Caco-2 (cell line): ENCODE measurements around the gene MPLKIP. TPM values are rescaled to one million over a fixed set of nuclear protein-coding genes. Genes with fewer than 3 reads are reported as not detected.

Experiments used
- BruUV-seq: library from RNA; stranded (reverse); fragments of 400-500 nt; replicated peaks from 2 replicates; lab custom pipeline; 2021; lab: Mats Ljungman, UMichigan
- CTCF ChIA-PET: fragments of 300-600 bp; sonication (Branson Sonifier 250); formaldehyde crosslinking; loops from one replicate; lab custom pipeline; 2022; ENCODE audit warnings: antibody characterized with exemption; lab: Charles Lee
- POLR2A ChIA-PET: fragments of 300-600 bp; sonication (Branson Sonifier 250); formaldehyde crosslinking; loops from one replicate; lab custom pipeline; 2022; ENCODE audit warnings: antibody characterized with exemption; lab: Charles Lee
- DNase-seq, 2 experiments: peaks; one replicate each; pipeline versions ENCODE4 v3.0.0 to v3.0.0-alpha.2; 2020 to 2022
- H3K27me3 ChIP-seq: replicated peaks from 2 replicates; pipeline ENCODE4 v1.6.0; 2011; ENCODE audit warnings: low read length; ENCODE audit not compliant: control insufficient read depth, insufficient read depth
- H3K36me3 ChIP-seq: 2 replicates; pipeline ENCODE4 v1.5.1; 2011; ENCODE audit warnings: low read length; ENCODE audit not compliant: control insufficient read depth, insufficient read depth
- H3K4me1 ChIP-seq: fragments of 250-450 bp; sonication (Bioruptor Pico); 2 replicates; pipeline ENCODE4 v1.5.1; 2020; ENCODE audit warnings: mild to moderate bottlenecking
- H3K4me3 ChIP-seq: 2 replicates; pipeline ENCODE4 v1.5.1; 2011; ENCODE audit warnings: low read depth, mild to moderate bottlenecking, control low read depth, low read length
- H3K9me3 ChIP-seq: fragments of 250-450 bp; sonication (Bioruptor Pico); 2 replicates; pipeline ENCODE4 v1.5.1; 2020; ENCODE audit warnings: mild to moderate bottlenecking, moderate library complexity
- H3K27ac Mint-ChIP-seq: one replicate; pipeline ENCODE4 v1.8.0; 2022; ENCODE audit warnings: mixed read lengths; ENCODE audit not compliant: unreplicated experiment
- H3K27me3 Mint-ChIP-seq: one replicate; pipeline ENCODE4 v1.8.0; 2022; ENCODE audit warnings: mixed read lengths; ENCODE audit not compliant: insufficient read depth, unreplicated experiment
- H3K36me3 Mint-ChIP-seq: one replicate; pipeline ENCODE4 v1.8.0; 2022; ENCODE audit warnings: mild to moderate bottlenecking, mixed read lengths; ENCODE audit not compliant: insufficient read depth, unreplicated experiment
- H3K4me1 Mint-ChIP-seq: one replicate; pipeline ENCODE4 v1.8.0; 2022; ENCODE audit warnings: low read depth, mixed read lengths; ENCODE audit not compliant: unreplicated experiment
- H3K4me3 Mint-ChIP-seq: one replicate; pipeline ENCODE4 v1.8.0; 2022; ENCODE audit warnings: mild to moderate bottlenecking, moderate library complexity, mixed read lengths; ENCODE audit not compliant: unreplicated experiment
- H3K9me3 Mint-ChIP-seq: one replicate; pipeline ENCODE4 v1.8.0; 2022; ENCODE audit warnings: mixed read lengths; ENCODE audit not compliant: unreplicated experiment
- CTCF ChIP-seq, 2 experiments: fragments of 200-600 bp in 1 of 2; IDR thresholded peaks; 1 replicate in 1 of 2; 2 replicates in 1 of 2; pipeline versions ENCODE4 v1.5.1 to v1.8.0; 2011 to 2022; ENCODE audit warnings: antibody characterized with exemption in 1 of 2, control low read depth in 1 of 2, inconsistent platforms in 1 of 2, low read depth in 1 of 2, low read length in 1 of 2, mild to moderate bottlenecking in 1 of 2, moderate library complexity in 1 of 2; ENCODE audit not compliant: insufficient read depth in 1 of 2, severe bottlenecking in 1 of 2, unreplicated experiment in 1 of 2
- intact Hi-C: fragments of 100-400 bp; cut with micrococcal nuclease; formaldehyde crosslinking; loops from one replicate; pipeline ENCODE4 v1.10.0; 2022; ENCODE audit not compliant: unreplicated experiment
- total RNA-seq: library from RNA; stranded (reverse); gene quantifications from 2 replicates; pipeline ENCODE4 v1.2.3, GENCODE V29; 2022

MPLKIP gene
- total RNA-seq, 1 experiment from 2014 or later = 34.0 TPM

GRCh38 chr7:40092182-40092581, 42.2 kb downstream of the MPLKIP start:
- no peaks in the 10 kb centered on the region for H3K9me3 ChIP-seq
- Mint-ChIP-seq H3K4me1 (no peaks in the 10 kb centered on the region), H3K4me3 (no peak overlapping the region), H3K27ac (no peak overlapping the region), H3K27me3 (no peaks in the 10 kb centered on the region), H3K9me3 (no peaks in the 10 kb centered on the region), H3K36me3 (peaks cover 73% of the 10 kb centered on the region)
- H3K4me1 ChIP-seq = peaks cover 8% of the 10 kb centered on the region; the same call in 1 of the 2 replicates
- no peak overlapping the region for H3K4me3 ChIP-seq
- H3K36me3 ChIP-seq = no peaks in the 10 kb centered on the region
- no peaks in the 10 kb centered on the region for H3K27me3 ChIP-seq
- ChIA-PET CTCF (no interaction called here), POLR2A (no interaction called here)
- TF ChIP-seq CTCF (IDR thresholded peaks at IDR 0.05; ENCODE audit: insufficient read depth in 1 of 2, low read depth in 1 of 2, low read length in 1 of 2, severe bottlenecking in 1 of 2, unreplicated experiment in 1 of 2) = no peak
- no peak for DNase-seq
- BruUV-seq = no TSS peak
- intact Hi-C loops = no loop called here

DNA sequence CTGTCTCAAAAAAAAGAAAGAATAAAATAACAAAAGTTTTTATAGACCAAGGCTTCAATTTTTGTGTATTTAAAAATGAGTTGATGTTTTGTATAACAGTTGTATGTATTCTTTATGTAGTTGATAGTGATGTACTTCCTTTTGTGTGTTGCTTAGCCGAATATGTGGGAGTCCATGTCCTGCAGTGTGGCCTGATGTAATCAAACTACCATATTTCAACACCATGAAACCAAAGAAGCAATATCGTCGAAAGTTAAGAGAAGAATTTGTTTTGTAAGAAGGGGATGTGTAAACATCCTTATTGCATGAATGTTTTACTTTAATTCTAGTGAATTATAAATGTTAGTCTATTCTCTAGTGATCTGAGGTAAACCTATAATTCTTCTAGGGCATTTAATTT, 56.6 kb downstream of the MPLKIP start:
- intact Hi-C loops = no loop called here
- no peaks in the 10 kb centered on the region; the same call in 1 of the 2 replicates for H3K36me3 ChIP-seq
- BruUV-seq = no TSS peak
- H3K4me1 ChIP-seq = no peaks in the 10 kb centered on the region
- no peaks in the 10 kb centered on the region for H3K36me3 Mint-ChIP-seq
- no peak overlapping the region for H3K4me3 ChIP-seq
- DNase-seq = no peak
- H3K27ac Mint-ChIP-seq = no peak overlapping the region
- no peak overlapping the region for H3K4me3 Mint-ChIP-seq
- no peaks in the 10 kb centered on the region for H3K4me1 Mint-ChIP-seq
- H3K27me3 Mint-ChIP-seq = no peaks in the 10 kb centered on the region
- POLR2A ChIA-PET = no interaction called here
- CTCF ChIA-PET = no interaction called here
- no peaks in the 10 kb centered on the region for H3K27me3 ChIP-seq
- no peaks in the 10 kb centered on the region for H3K9me3 ChIP-seq
- no peaks in the 10 kb centered on the region for H3K9me3 Mint-ChIP-seq
- TF ChIP-seq CTCF (IDR thresholded peaks at IDR 0.05; ENCODE audit: insufficient read depth in 1 of 2, low read depth in 1 of 2, low read length in 1 of 2, severe bottlenecking in 1 of 2, unreplicated experiment in 1 of 2) = no peak

Other genes starting within 250 kb of the MPLKIP start
- 45.8 and 45.9 TPM in 2 replicates for gene CDK13, start 184.4 kb downstream of the MPLKIP start, total RNA-seq
- gene SUGCT, start 383 bp upstream of the MPLKIP start, total RNA-seq = 9.9 and 12.2 TPM in 2 replicates